Nephron (organoid): Measurements from ENCODE around the gene CLDN1.
A peak's percentile ranks its signal among the peaks of the same experiment; 100 is the strongest.

Source experiments
- H3K27ac Mint-ChIP-seq, 3 experiments: 2 replicates each; pipeline ENCODE4 v1.8.0; 2020; ENCODE audit warnings: mixed read lengths in 3 of 3, mild to moderate bottlenecking in 2 of 3, moderate library complexity in 1 of 3
- H3K27me3 Mint-ChIP-seq: 2 replicates; pipeline ENCODE4 v1.8.0; 2021; ENCODE audit warnings: low read depth, mild to moderate bottlenecking, moderate library complexity, mixed read lengths
- H3K36me3 Mint-ChIP-seq: 2 replicates; pipeline ENCODE4 v1.8.0; 2020; ENCODE audit warnings: low read depth, mixed read lengths
- H3K4me1 Mint-ChIP-seq: 2 replicates; pipeline ENCODE4 v1.8.0; 2020; ENCODE audit warnings: mixed read lengths
- H3K4me3 Mint-ChIP-seq, 3 experiments: 2 replicates each; pipeline ENCODE4 v1.8.0; 2020; ENCODE audit warnings: mild to moderate bottlenecking in 3 of 3, mixed read lengths in 3 of 3, moderate library complexity in 2 of 3
- H3K9me3 Mint-ChIP-seq: 2 replicates; pipeline ENCODE4 v1.8.0; 2020; ENCODE audit warnings: mixed read lengths
- CTCF ChIP-seq, 3 experiments: fragments of 200-600 bp; sonication (generic); IDR thresholded peaks; one replicate each; pipeline ENCODE4 v1.5.0; 2021; ENCODE audit warnings: antibody characterized with exemption in 3 of 3; ENCODE audit not compliant: unreplicated experiment in 3 of 3

The CLDN1 gene

GRCh38 chr3:190356246-190356645, 34.0 kb upstream of the CLDN1 start:
- H3K4me1 Mint-ChIP-seq, result peaks cover 2% of the 10 kb centered on the region
- H3K27ac Mint-ChIP-seq, result no peak overlapping the region
- H3K36me3 Mint-ChIP-seq, result no peaks in the 10 kb centered on the region
- peaks cover 2% of the 10 kb centered on the region for H3K9me3 Mint-ChIP-seq
- no peak overlapping the region for H3K4me3 Mint-ChIP-seq
- no peak for TF ChIP-seq CTCF (IDR thresholded peaks at IDR 0.05; ENCODE audit: unreplicated experiment in 3 of 3)
- H3K27me3 Mint-ChIP-seq, result no peaks in the 10 kb centered on the region

GRCh38 chr3:190352861-190353457, 30.7 kb upstream of the CLDN1 start:
- Mint-ChIP-seq H3K27ac (no peak overlapping the region), H3K9me3 (peaks cover 2% of the 10 kb centered on the region), H3K4me1 (peaks cover 6% of the 10 kb centered on the region), H3K27me3 (no peaks in the 10 kb centered on the region), H3K4me3 (no peak overlapping the region), H3K36me3 (no peaks in the 10 kb centered on the region)
- no peak for TF ChIP-seq CTCF (IDR thresholded peaks at IDR 0.05; ENCODE audit: unreplicated experiment in 3 of 3)

GRCh38 chr3:190346541-190346940, 24.3 kb upstream of the CLDN1 start:
- peaks cover 7% of the 10 kb centered on the region for H3K9me3 Mint-ChIP-seq
- H3K4me1 Mint-ChIP-seq, result peaks cover 17% of the 10 kb centered on the region
- no peaks in the 10 kb centered on the region for H3K27me3 Mint-ChIP-seq
- no peak overlapping the region for H3K4me3 Mint-ChIP-seq
- peak overlapping the region in 2 of 3 experiments; percentile 67 to 87 for H3K27ac Mint-ChIP-seq
- no peaks in the 10 kb centered on the region for H3K36me3 Mint-ChIP-seq
- TF ChIP-seq CTCF (IDR thresholded peaks at IDR 0.05; ENCODE audit: unreplicated experiment in 3 of 3), result no peak

GRCh38 chr3:190345878-190346277, 23.6 kb upstream of the CLDN1 start:
- Mint-ChIP-seq H3K27me3 (no peaks in the 10 kb centered on the region), H3K36me3 (no peaks in the 10 kb centered on the region), H3K27ac (peak overlapping the region; percentile 87 to 90 (median 88)), H3K4me1 (peaks cover 13% of the 10 kb centered on the region), H3K9me3 (peaks cover 7% of the 10 kb centered on the region), H3K4me3 (no peak overlapping the region)
- no peak for TF ChIP-seq CTCF (IDR thresholded peaks at IDR 0.05; ENCODE audit: unreplicated experiment in 3 of 3)

GRCh38 chr3:190345027-190345821, 23.0 kb upstream of the CLDN1 start:
- H3K36me3 Mint-ChIP-seq, result peaks cover under 1% of the 10 kb centered on the region
- no peak for TF ChIP-seq CTCF (IDR thresholded peaks at IDR 0.05; ENCODE audit: unreplicated experiment in 3 of 3)
- H3K4me3 Mint-ChIP-seq, result no peak overlapping the region
- H3K9me3 Mint-ChIP-seq, result peaks cover 7% of the 10 kb centered on the region
- H3K27ac Mint-ChIP-seq, result peak overlapping the region; percentile 79 to 87 (median 83)
- peaks cover 12% of the 10 kb centered on the region for H3K4me1 Mint-ChIP-seq
- H3K27me3 Mint-ChIP-seq, result no peaks in the 10 kb centered on the region
